ENCODE results near the gene CTSF. TPM values are rescaled to one million over a fixed set of nuclear protein-coding genes. Genes with fewer than 3 reads are reported as not detected.

Gene CTSF
- total and polyA plus RNA-seq, 2 of the 8 experiments (the other 6 are each of a cell fraction or from before 2014, with no cell fraction given): 0.58 to 2.3 TPM

DNA sequence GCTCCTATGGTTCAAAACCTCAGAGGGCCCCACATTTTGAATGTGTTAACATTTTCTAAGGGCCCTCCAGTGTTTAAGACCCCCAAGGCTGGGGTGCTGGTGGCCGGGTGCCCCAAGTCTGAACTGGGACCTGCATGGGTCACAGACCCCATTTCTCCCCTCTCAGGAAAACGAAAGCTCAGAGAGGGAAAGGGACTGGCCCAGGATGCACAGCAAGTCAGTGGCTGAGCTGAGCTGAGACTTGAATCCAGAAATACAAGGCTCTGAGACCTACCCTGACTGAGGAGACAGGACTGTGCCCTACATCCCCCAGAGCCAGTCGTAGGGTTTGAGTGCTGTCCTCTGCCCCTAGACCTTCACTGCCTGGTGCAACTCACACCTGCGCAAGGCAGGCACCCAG, 17.5 kb downstream of the CTSF start:
- Histone ChIP-seq H3K4ac (replicated peaks; ENCODE audit: insufficient read length, low read depth, low read length) (no peak overlapping the region), H2BK5ac (ENCODE audit: low read depth, low read length) (no peak overlapping the region), H3K14ac (ENCODE audit: insufficient read length) (no peak overlapping the region), H3K36me3 (ENCODE audit: control insufficient read depth in 2 of 4, insufficient read depth in 4 of 4, low read length in 3 of 4) (peaks cover 2 to 9% (median 6%) of the 10 kb centered on the region in 4 experiments; a peak in 4 of 8 replicates), H4K5ac (ENCODE audit: insufficient read length, low read depth, low read length) (no peak overlapping the region), H3K27ac (ENCODE audit: low read depth, low read length) (no peak overlapping the region), H3K18ac (ENCODE audit: extremely low read depth, low read length) (no peak overlapping the region), H3K27me3 (replicated peaks in 1 of 4; ENCODE audit: control insufficient read depth in 3 of 4, extremely low read depth in 1 of 4, insufficient read depth in 3 of 4, low read length in 3 of 4) (no peaks in the 10 kb centered on the region), H3K4me3 (ENCODE audit: extremely low read depth in 1 of 4, insufficient read depth in 2 of 4, low read depth in 3 of 4, low read length in 4 of 4) (no peak overlapping the region), H3K4me1 (replicated peaks in 1 of 4; ENCODE audit: control insufficient read depth in 3 of 4, insufficient read depth in 4 of 4, low read length in 3 of 4) (peaks cover 0 to 15% (median 10%) of the 10 kb centered on the region in 4 experiments; a peak in 6 of 7 replicates), H2AK5ac (ENCODE audit: low read depth, low read length) (no peak overlapping the region), H4K20me1 (replicated peaks in 1 of 2; ENCODE audit: control insufficient read depth in 1 of 2, insufficient read depth in 2 of 2, low read length in 2 of 2) (peaks cover 0 to 5% of the 10 kb centered on the region in 2 experiments), H2BK120ac (replicated peaks; ENCODE audit: low read depth, low read length) (no peak overlapping the region), H3K4me2 (ENCODE audit: insufficient read depth in 1 of 2, low read depth in 2 of 2, low read length in 2 of 2) (no peak overlapping the region), H4K91ac (replicated peaks; ENCODE audit: insufficient read length, low read length) (no peak overlapping the region), H3K23ac (ENCODE audit: insufficient read length) (no peak overlapping the region), H2BK20ac (ENCODE audit: low read length) (no peak overlapping the region), H3K9me3 (ENCODE audit: insufficient read depth in 2 of 2, low read depth in 1 of 2, low read length in 1 of 2) (no peaks in the 10 kb centered on the region), H3K23me2 (ENCODE audit: low read depth, low read length) (peaks cover 3% of the 10 kb centered on the region; the same call in 1 of the 2 replicates), H3K79me2 (ENCODE audit: control insufficient read depth in 1 of 2, insufficient read depth in 2 of 2, low read length in 2 of 2) (no peaks in the 10 kb centered on the region; a peak in 1 of 4 replicates), H2BK12ac (ENCODE audit: low read depth, low read length) (no peak overlapping the region), H2BK15ac (ENCODE audit: low read length) (no peak overlapping the region), H3K9ac (replicated peaks in 1 of 4; ENCODE audit: extremely low read depth in 1 of 4, low read depth in 3 of 4, low read length in 3 of 4) (no peak overlapping the region), H3K79me1 (ENCODE audit: low read depth, low read length) (peaks cover 5% of the 10 kb centered on the region; the same call in 1 of the 2 replicates), H3K56ac (replicated peaks; ENCODE audit: insufficient read length, low read depth, low read length) (no peak overlapping the region), H4K8ac (ENCODE audit: extremely low read depth, insufficient read depth, low read length) (no peak overlapping the region), H2AFZ (ENCODE audit: low read length) (no peak overlapping the region)
- WGBS, 2 experiments (ENCODE audit: extremely low coverage in 1 of 2, insufficient coverage in 1 of 2, insufficient read length in 1 of 2, insufficient replicate concordance in 2 of 2, low coverage in 1 of 2, low lambda C conversion rate in 2 of 2, missing lambda C conversion rate in 1 of 2): 96% methylated on average over 4 of the region's 4 CpGs; no CpG with 5 or more reads in 1 of the 2 experiments
- no peak for DNase-seq (ENCODE audit: low read depth in 1 of 2, low spot score in 2 of 2)
- no peak for FAIRE-seq
- ChIA-PET POLR2A (ENCODE audit: partially characterized antibody) (interaction anchor here (1.4 to 7.9 kb wide), 3 partner anchors 11 to 19 kb away, joined by 3 to 54 read pairs (median 8); no protein-coding TSS in a partner anchor), CTCF (ENCODE audit: partially characterized antibody) (interaction anchor here (1.0 to 1.4 kb wide), 4 partner anchors 11 to 60 kb away, joined by 3 to 4 read pairs (median 3); no protein-coding TSS in a partner anchor)
- no peak for TF ChIP-seq RXRA (IDR thresholded peaks at IDR 0.05; ENCODE audit: insufficient read depth, low read depth, low read length)
- no peak for TF ChIP-seq RBBP5 (IDR thresholded peaks at IDR 0.05; ENCODE audit: borderline replicate concordance, low read depth, low read length)
- no peak for TF ChIP-seq JUND (IDR thresholded peaks at IDR 0.05; ENCODE audit: low read length)
- no peak for TF ChIP-seq TCF12 (IDR thresholded peaks at IDR 0.05; ENCODE audit: low read depth, low read length)

Measured in H1 (cell line).